HEK293T (cell line): ENCODE data around the gene TTK.

Source experiments
- CTCF ChIA-PET: fragments of 350-600 bp; formaldehyde crosslinking; extraction: SDS; loops from one replicate; lab custom pipeline; 2021; ENCODE audit warnings: antibody characterized with exemption, inconsistent platforms; lab: Yijun Ruan, JAX
- POLR2A ChIA-PET: fragments of 350-600 bp; formaldehyde crosslinking; extraction: SDS; loops from one replicate; lab custom pipeline; 2020; ENCODE audit warnings: antibody characterized with exemption, inconsistent platforms; lab: Yijun Ruan, JAX
- DNase-seq: peaks from one replicate; pipeline ENCODE4 v3.0.0; 2012; ENCODE audit warnings: mixed read lengths; ENCODE audit errors: extremely low spot score
- ARNT ChIP-seq: fragments of 450-650 bp; IDR thresholded peaks from 2 replicates; pipeline ENCODE4 v1.6.1; 2017; ENCODE audit warnings: mild to moderate bottlenecking
- BHLHE40 ChIP-seq: fragments of 450-650 bp; IDR thresholded peaks from 2 replicates; pipeline ENCODE4 v1.6.1; 2016; ENCODE audit warnings: mild to moderate bottlenecking, moderate library complexity, borderline replicate concordance
- CTBP1 ChIP-seq: fragments of 450-650 bp; IDR thresholded peaks from 2 replicates; pipeline ENCODE4 v1.6.1; 2016; ENCODE audit warnings: borderline replicate concordance
- ELF4 ChIP-seq: fragments of 450-650 bp; IDR thresholded peaks from 2 replicates; pipeline ENCODE4 v1.6.1; 2017; ENCODE audit warnings: antibody characterized with exemption
- FOXA1 ChIP-seq: fragments of 450-650 bp; IDR thresholded peaks from 2 replicates; pipeline ENCODE4 v1.6.1; 2016; ENCODE audit warnings: mild to moderate bottlenecking
- FOXK2 ChIP-seq: fragments of 450-650 bp; IDR thresholded peaks from 2 replicates; pipeline ENCODE4 v1.6.1; 2016; ENCODE audit warnings: mild to moderate bottlenecking
- FOXM1 ChIP-seq: fragments of 450-650 bp; IDR thresholded peaks from 2 replicates; pipeline ENCODE4 v1.6.1; 2017; ENCODE audit warnings: mild to moderate bottlenecking, borderline replicate concordance
- HDGF ChIP-seq: fragments of 450-650 bp; IDR thresholded peaks from 2 replicates; pipeline ENCODE4 v1.6.1; 2017; ENCODE audit warnings: antibody characterized with exemption, borderline replicate concordance
- L3MBTL2 ChIP-seq: fragments of 450-650 bp; conservative IDR thresholded peaks from 2 replicates; pipeline ENCODE4 v1.6.1; 2016; ENCODE audit warnings: mild to moderate bottlenecking
- LEF1 ChIP-seq: fragments of 450-650 bp; IDR thresholded peaks from 2 replicates; pipeline ENCODE4 v1.6.1; 2017; ENCODE audit warnings: mild to moderate bottlenecking, borderline replicate concordance
- NFRKB ChIP-seq: fragments of 450-650 bp; IDR thresholded peaks from 2 replicates; pipeline ENCODE4 v1.6.1; 2016; ENCODE audit warnings: mild to moderate bottlenecking, moderate library complexity
- PKNOX1 ChIP-seq: fragments of 450-650 bp; IDR thresholded peaks from 2 replicates; pipeline ENCODE4 v1.6.1; 2016
- SP1 ChIP-seq: fragments of 450-650 bp; IDR thresholded peaks from 2 replicates; pipeline ENCODE4 v1.6.1; 2017
- SUZ12 ChIP-seq: fragments of 450-650 bp; IDR thresholded peaks from 2 replicates; pipeline ENCODE4 v1.6.1; 2016; ENCODE audit warnings: mild to moderate bottlenecking
- TARDBP ChIP-seq: fragments of 450-650 bp; IDR thresholded peaks from 2 replicates; pipeline ENCODE4 v1.6.1; 2016
- ZNF384 ChIP-seq: fragments of 450-650 bp; IDR thresholded peaks from 2 replicates; pipeline ENCODE4 v1.6.1; 2016

Gene TTK

DNA sequence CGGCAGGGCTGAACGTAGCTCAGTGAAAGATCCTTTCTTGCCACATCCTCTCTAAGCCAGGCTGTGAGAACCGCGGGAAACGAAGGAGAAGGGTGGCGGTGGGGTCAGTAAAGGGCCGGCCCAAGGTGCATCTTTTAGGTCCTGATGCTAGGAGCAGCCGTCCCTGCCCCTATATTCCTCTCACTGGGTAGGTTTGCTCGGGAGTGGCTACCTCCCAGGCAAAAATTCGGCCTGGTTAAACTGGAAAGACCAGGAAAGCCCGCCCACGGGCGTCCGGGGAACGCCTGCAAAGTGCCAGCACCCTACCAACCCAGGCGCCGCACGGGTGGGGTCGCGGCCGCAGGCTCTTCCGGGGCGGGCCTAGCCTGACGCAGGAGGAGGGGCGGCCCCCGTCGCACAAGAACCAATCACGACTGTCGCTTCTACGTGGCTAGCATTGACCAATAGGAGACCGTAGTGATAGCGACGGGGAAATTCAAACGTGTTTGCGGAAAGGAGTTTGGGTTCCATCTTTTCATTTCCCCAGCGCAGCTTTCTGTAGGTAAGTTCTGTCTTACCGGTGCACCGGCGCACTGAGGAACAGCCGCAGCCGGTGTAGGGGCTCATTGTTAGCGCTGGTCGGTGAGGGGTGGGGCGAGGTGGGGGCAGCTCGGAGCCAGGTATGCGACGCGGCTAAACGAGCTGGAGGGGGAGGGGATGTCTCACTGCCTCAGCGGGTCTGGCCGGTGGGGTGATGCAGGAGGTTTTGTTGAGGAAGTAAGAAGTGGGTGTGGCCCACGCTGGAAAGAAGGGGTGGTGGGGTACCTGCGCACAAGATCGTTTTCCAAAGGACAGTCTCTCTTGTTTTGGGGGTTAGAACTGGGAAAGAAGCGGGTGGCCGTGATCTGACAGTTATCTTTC lies at the start of gene TTK:
Gene TTK (plus strand): TSS at position 477 of the 900 bp plus-strand sequence. CDS start 1,195 bp downstream, outside the sequence.
- POLR2A ChIA-PET = interaction anchor here (1.0 to 2.1 kb wide), 9 partner anchors 9 to 102 kb away, joined by 3 to 9 read pairs (median 4); partner anchors contain the start of gene BCKDHB
- CTCF ChIA-PET = no interaction called here
- DNase-seq = peak; percentile 91
- TF ChIP-seq SP1 (no peak), FOXM1 (peak; percentile 65; the same call in 1 of the 2 replicates), ELF4 (peak; percentile 30; the same call in 1 of the 2 replicates), L3MBTL2 (peak; percentile 51; the same call in 1 of the 2 replicates), BHLHE40 (no peak)

GRCh38 chr6:79954849-79955248 lies 49.6 kb upstream of the TTK start:
- CTCF ChIA-PET = no interaction called here
- DNase-seq = no peak
- POLR2A ChIA-PET = no interaction called here
- TF ChIP-seq ZNF384 (no peak), SUZ12 (no peak), ELF4 (no peak), TARDBP (no peak), FOXK2 (no peak), FOXM1 (no peak), LEF1 (no peak), CTBP1 (no peak), SP1 (no peak), BHLHE40 (no peak), PKNOX1 (no peak), FOXA1 (no peak), ARNT (no peak)

- TF ChIP-seq CTBP1 (no peak), FOXK2 (no peak), ARNT (no peak), ELF4 (no peak), LEF1 (no peak), SP1 (no peak), NFRKB (no peak), FOXA1 (no peak), SUZ12 (no peak), PKNOX1 (no peak), HDGF (no peak)
- DNase-seq = no peak
- CTCF ChIA-PET = interaction anchor here (1.1 to 1.8 kb wide), 2 partner anchors 16 to 19 kb away, joined by 3 to 4 read pairs; no protein-coding TSS in a partner anchor
- POLR2A ChIA-PET = no interaction called here
Observed at GRCh38 chr6:79964607-79965081, 39.8 kb upstream of the TTK start.

DNA sequence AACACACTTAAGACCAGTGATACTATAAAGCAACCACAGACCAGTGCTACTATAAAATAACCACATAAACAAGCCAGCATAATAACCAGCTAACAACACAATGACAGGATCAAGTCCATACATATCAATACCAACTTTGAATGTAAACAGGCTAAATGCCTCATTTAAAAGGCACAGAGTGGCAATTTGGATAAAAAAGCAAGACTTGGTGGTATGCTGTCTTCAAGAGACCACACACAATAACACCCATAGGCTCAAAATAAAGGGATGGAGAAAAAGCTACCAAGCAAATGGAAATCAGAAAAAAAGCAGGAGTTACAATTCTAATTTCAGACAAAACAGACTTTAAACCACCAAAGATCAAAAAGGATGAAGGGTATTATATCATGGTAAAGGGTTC lies 37.3 kb upstream of the TTK start:
- DNase-seq = no peak
- POLR2A ChIA-PET = no interaction called here
- CTCF ChIA-PET = no interaction called here
- TF ChIP-seq ELF4 (no peak), PKNOX1 (no peak), ARNT (no peak), CTBP1 (no peak), FOXA1 (no peak), BHLHE40 (no peak), LEF1 (no peak), ZNF384 (no peak), TARDBP (no peak), L3MBTL2 (no peak), SP1 (no peak), NFRKB (no peak)

DNA sequence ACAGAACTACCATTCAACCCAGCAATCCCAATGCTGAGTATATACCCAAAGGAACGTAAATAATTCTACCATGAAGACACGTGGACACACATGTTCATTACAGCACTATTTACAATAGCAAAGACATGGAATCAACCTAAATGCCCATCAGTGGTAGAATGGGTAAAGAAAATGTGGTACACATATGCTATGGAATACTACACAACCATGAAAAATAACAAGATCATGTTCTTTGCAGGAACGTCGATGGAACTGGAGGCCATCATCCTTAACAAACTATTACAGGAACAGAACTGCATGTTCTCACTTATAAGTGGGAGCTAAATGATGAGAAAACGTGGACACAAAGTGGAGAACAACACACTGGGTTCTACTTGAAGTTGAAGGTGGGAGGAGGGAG lies 34.7 kb upstream of the TTK start:
- ChIA-PET CTCF (no interaction called here), POLR2A (no interaction called here)
- DNase-seq = no peak
- TF ChIP-seq ARNT = no peak
- TF ChIP-seq ELF4 = no peak
- no peak for TF ChIP-seq FOXK2
- no peak for TF ChIP-seq TARDBP
- TF ChIP-seq HDGF = no peak
- TF ChIP-seq SUZ12 = no peak
- TF ChIP-seq LEF1 = no peak
- TF ChIP-seq FOXA1 = no peak
- no peak for TF ChIP-seq BHLHE40
- no peak for TF ChIP-seq PKNOX1
- no peak for TF ChIP-seq ZNF384
- TF ChIP-seq NFRKB = no peak
- TF ChIP-seq SP1 = no peak
- no peak for TF ChIP-seq FOXM1
- no peak for TF ChIP-seq CTBP1
